Endothelial cell of umbilical vein (primary cell): ENCODE data around the gene GALR3. TPM values are rescaled to one million over a fixed set of nuclear protein-coding genes. Genes with fewer than 3 reads are reported as not detected.
A peak's percentile ranks its signal among the peaks of the same experiment; 100 is the strongest.

Source experiments
- BruUV-seq: library from RNA; stranded (reverse); fragments of 400-500 nt; replicated peaks from 2 replicates; lab custom pipeline; 2021; lab: Mats Ljungman, UMichigan
- CTCF ChIA-PET: fragments of 300-600, 350-600 bp; sonication (Branson Sonifier 250); formaldehyde crosslinking; loops from one replicate; lab custom pipeline; 2021; ENCODE audit warnings: antibody characterized with exemption, inconsistent platforms; lab: Charles Lee
- POLR2A ChIA-PET: fragments of 300-600, 350-600 bp; sonication (Branson Sonifier 250); formaldehyde crosslinking; loops from one replicate; lab custom pipeline; 2021; ENCODE audit warnings: antibody characterized with exemption, inconsistent platforms; lab: Charles Lee
- DNase-seq: peaks from one replicate; pipeline ENCODE4 v3.0.0-alpha.2; 2011; ENCODE audit warnings: low read depth, low spot score
- FAIRE-seq: peaks from 2 replicates; lab custom pipeline; 2011; peaks lifted over from hg19 to GRCh38; lab: Jason Lieb, UNC
- H2AFZ ChIP-seq: 2 replicates; pipeline ENCODE4 v1.6.0; 2012; ENCODE audit warnings: low read depth, low read length, control low read depth, inconsistent platforms
- H3K27ac ChIP-seq: 2 replicates; pipeline ENCODE4 v1.5.1; 2011; ENCODE audit warnings: low read depth, mild to moderate bottlenecking, control low read depth, low read length, moderate library complexity; ENCODE audit not compliant: insufficient read depth
- H3K27me3 ChIP-seq, 2 experiments: 2 replicates each; pipeline versions ENCODE4 v1.6.0 to v1.6.1; 2011; ENCODE audit warnings: low read length in 2 of 2, mixed read lengths in 1 of 2; ENCODE audit not compliant: control insufficient read depth in 2 of 2, insufficient read depth in 2 of 2
- H3K36me3 ChIP-seq, 2 experiments: 2 replicates in 1 of 2; 3 replicates in 1 of 2; pipeline ENCODE4 v1.5.1; 2011; ENCODE audit warnings: low read length in 2 of 2, mild to moderate bottlenecking in 1 of 2, moderate library complexity in 1 of 2; ENCODE audit not compliant: control insufficient read depth in 2 of 2, insufficient read depth in 2 of 2; ENCODE audit errors: extremely low read depth in 1 of 2
- H3K4me1 ChIP-seq: 3 replicates; pipeline ENCODE4 v1.5.1; 2011; ENCODE audit warnings: mild to moderate bottlenecking, low read length; ENCODE audit not compliant: control insufficient read depth, insufficient read depth; ENCODE audit errors: extremely low read depth
- H3K4me2 ChIP-seq: 2 replicates; pipeline ENCODE4 v1.6.1; 2011; ENCODE audit warnings: low read length, control low read depth, mixed read lengths; ENCODE audit not compliant: insufficient read depth
- H3K4me3 ChIP-seq, 3 experiments: fragments of 200-600 bp in 1 of 3; sonication (generic), shearing (Covaris generic) in 1 of 3; replicated peaks in 1 of 3; 2 replicates each; pipeline ENCODE4 v1.5.1; 2011 to 2016; ENCODE audit warnings: control low read depth in 3 of 3, low read length in 3 of 3, mild to moderate bottlenecking in 2 of 3, inconsistent platforms in 1 of 3, low read depth in 1 of 3, moderate library complexity in 1 of 3; ENCODE audit not compliant: insufficient read depth in 1 of 3
- H3K79me2 ChIP-seq: 2 replicates; pipeline ENCODE4 v1.6.0; 2012; ENCODE audit warnings: low read length, inconsistent platforms; ENCODE audit not compliant: control insufficient read depth, insufficient read depth
- H3K9ac ChIP-seq: replicated peaks from 2 replicates; pipeline ENCODE3; 2011; ENCODE audit warnings: low read length, control low read depth; ENCODE audit not compliant: insufficient read depth; ENCODE audit errors: extremely low read depth
- H3K9me1 ChIP-seq: replicated peaks from 3 replicates; pipeline ENCODE4 v1.6.0; 2011; ENCODE audit warnings: mild to moderate bottlenecking, low read length; ENCODE audit not compliant: control insufficient read depth, insufficient read depth; ENCODE audit errors: extremely low read depth
- H3K9me3 ChIP-seq: replicated peaks from 2 replicates; pipeline ENCODE4 v1.5.1; 2012; ENCODE audit warnings: low read length, inconsistent platforms; ENCODE audit not compliant: control insufficient read depth, insufficient read depth
- H4K20me1 ChIP-seq: replicated peaks from 2 replicates; pipeline ENCODE3; 2011; ENCODE audit warnings: mild to moderate bottlenecking, low read length; ENCODE audit not compliant: control insufficient read depth, insufficient read depth; ENCODE audit errors: extremely low read depth
- CTCF ChIP-seq, 2 donors: IDR thresholded peaks; 1 replicate in 1 of 2; 2 replicates in 1 of 2; pipeline ENCODE4 v1.5.1; 2011; ENCODE audit warnings: low read length in 2 of 2, mild to moderate bottlenecking in 2 of 2, moderate library complexity in 2 of 2, control low read depth in 1 of 2, inconsistent platforms in 1 of 2, low read depth in 1 of 2; ENCODE audit not compliant: insufficient read depth in 1 of 2; ENCODE audit errors: extremely low read depth in 1 of 2
- EZH2 ChIP-seq: IDR thresholded peaks from 2 replicates; pipeline ENCODE4 v1.6.1; 2012; ENCODE audit warnings: borderline replicate concordance, low read depth, mild to moderate bottlenecking, moderate library complexity, low read length, inconsistent platforms; ENCODE audit not compliant: severe bottlenecking
- GATA2 ChIP-seq: IDR thresholded peaks from 2 replicates; pipeline ENCODE4 v1.7.0; 2011; ENCODE audit warnings: low read depth, mild to moderate bottlenecking, moderate library complexity, mixed read lengths, low read length; ENCODE audit not compliant: insufficient read length, insufficient read depth
- MAX ChIP-seq: IDR thresholded peaks from 2 replicates; pipeline ENCODE4 v1.6.1; 2011; ENCODE audit not compliant: insufficient read depth, insufficient read length
- dilution Hi-C: fragments of 300-500 bp; cut with MboI; formaldehyde crosslinking; loops from one replicate; pipeline ENCODE4 v1.15.0; 2019; ENCODE audit warnings: low sequenced_read_pairs; ENCODE audit not compliant: extremely low pct_ligation_motif_present
- intact Hi-C: fragments of 100-400 bp; cut with micrococcal nuclease; formaldehyde crosslinking; loops from one replicate; pipeline ENCODE4 v1.10.0; 2022
- polyA plus RNA-seq, 4 experiments: library from polyadenylated mRNA; depleted of rRNA in 3 of 4; stranded (reverse) in 3 of 4; unstranded in 1 of 4; fragments of >200 nt; gene quantifications; 2 replicates each; pipeline versions ENCODE4 v1.2.1 to v1.2.3, GENCODE V29; 2011 to 2012; ENCODE audit warnings: missing spikeins in 1 of 4
- total RNA-seq: library from RNA; stranded (reverse); gene quantifications from 2 replicates; pipeline ENCODE4 v1.2.3, GENCODE V29; 2021

GALR3 gene
- total and polyA plus RNA-seq, 2 donors (not counting 3 experiments of a cell fraction or from before 2014, with no cell fraction given): not detected

- ChIA-PET CTCF (interaction anchor here (1.3 to 5.0 kb wide), 2 partner anchors 9 to 37 kb away, joined by 4 to 35 read pairs; no protein-coding TSS in a partner anchor), POLR2A (no interaction called here)
- no peak overlapping the region for H3K27ac ChIP-seq
- DNase-seq (no peak), FAIRE-seq (peak; percentile 24)
- H3K27me3 ChIP-seq: no peaks in the 10 kb centered on the region
- BruUV-seq: no TSS peak
- dilution Hi-C loops: no loop called here
- no peak overlapping the region for H3K4me2 ChIP-seq
- peaks cover 10% of the 10 kb centered on the region for H4K20me1 ChIP-seq
- intact Hi-C loops: no loop called here
- peaks cover 58% of the 10 kb centered on the region for H3K79me2 ChIP-seq
- peaks cover 14% of the 10 kb centered on the region for H3K4me1 ChIP-seq
- no peak overlapping the region for H2AFZ ChIP-seq
- peaks cover 31 to 42% of the 10 kb centered on the region in 2 experiments for H3K36me3 ChIP-seq
- H3K4me3 ChIP-seq: no peak overlapping the region
- TF ChIP-seq CTCF (IDR thresholded peaks at IDR 0.05; ENCODE audit: extremely low read depth in 1 of 2, insufficient read depth in 1 of 2, low read depth in 1 of 2, low read length in 2 of 2) (no peak), GATA2 (no peak), MAX (no peak), EZH2 (no peak)
- H3K9ac ChIP-seq: no peak overlapping the region
- H3K9me3 ChIP-seq: no peaks in the 10 kb centered on the region
- H3K9me1 ChIP-seq: no peaks in the 10 kb centered on the region
Observed at GRCh38 chr22:37855462-37855861, 32.3 kb downstream of the GALR3 start.
